Articular chondrocyte of knee joint (primary cell): ENCODE results near the gene TGM2. TPM values are rescaled to one million over a fixed set of nuclear protein-coding genes. Genes with fewer than 3 reads are reported as not detected.

Experiments used
- small RNA-seq: library from RNA; depleted of rRNA; stranded (forward); fragments of <200 nt; gene quantifications from one replicate; pipeline ENCODE3, GENCODE V24; 2012
- total RNA-seq: library from RNA; depleted of rRNA; stranded (reverse); fragments of >200 nt; gene quantifications from 2 replicates; pipeline ENCODE4 v1.2.3, GENCODE V29; 2012

Gene TGM2
- total RNA-seq, result 19.2 and 60.4 TPM in 2 replicates

GRCh38 chr20:38165089-38165965 is at the start of gene TGM2:
Gene TGM2, minus strand, starts transcription at chr20:38165270. Its CDS starts 72 bp downstream, at chr20:38165198.

Small RNA genes within 50 kb of the gene (small RNA-seq; reads per million reads assigned to genes)
- not detected for gene RN7SL237P

Other genes starting within 250 kb of the TGM2 start
- gene TTI1, start 131.8 kb downstream of the TGM2 start, total RNA-seq, result 18.0 and 20.9 TPM in 2 replicates
- gene RPRD1B, start 131.5 kb downstream of the TGM2 start, total RNA-seq, result 25.6 and 28.9 TPM in 2 replicates
- 2.0 and 3.7 TPM in 2 replicates for gene KIAA1755, start 95.5 kb upstream of the TGM2 start, total RNA-seq
- not detected in 2 replicates for gene BPI, start 138.9 kb upstream of the TGM2 start, total RNA-seq
- 0.54 and 2.1 TPM in 2 replicates for gene LBP, start 181.2 kb upstream of the TGM2 start, total RNA-seq